Posterior vena cava (tissue), 2 donors: ENCODE data around the gene PEMT. TPM values are rescaled to one million over a fixed set of nuclear protein-coding genes. Genes with fewer than 3 reads are reported as not detected.

Experiments
- DNase-seq: peaks from one replicate; pipeline ENCODE4 v3.0.0-alpha.2; 2020; ENCODE audit warnings: low spot score
- intact Hi-C, 2 donors: fragments of 100-400 bp; cut with DNase I; formaldehyde crosslinking; loops; one replicate each; pipeline versions ENCODE4 v1.14.1 to v1.14.2; 2022 to 2023
- total RNA-seq, 2 donors: library from RNA; stranded (reverse); fragmentation: NEBNext Ultra II Directional; extraction: Animal tissue kit (Norgen Biotek cat#: 25700); gene quantifications; one replicate each; pipeline ENCODE4 v1.2.1, GENCODE V29; 2021
- donor health status: DM: yes; HTN: yes; CAD: no.
- donor health status: DM: yes; HTN: yes; CAD: no.

Gene PEMT
- total RNA-seq, 2 donors from 2014 or later, result 25.6 to 26.0 TPM

DNA sequence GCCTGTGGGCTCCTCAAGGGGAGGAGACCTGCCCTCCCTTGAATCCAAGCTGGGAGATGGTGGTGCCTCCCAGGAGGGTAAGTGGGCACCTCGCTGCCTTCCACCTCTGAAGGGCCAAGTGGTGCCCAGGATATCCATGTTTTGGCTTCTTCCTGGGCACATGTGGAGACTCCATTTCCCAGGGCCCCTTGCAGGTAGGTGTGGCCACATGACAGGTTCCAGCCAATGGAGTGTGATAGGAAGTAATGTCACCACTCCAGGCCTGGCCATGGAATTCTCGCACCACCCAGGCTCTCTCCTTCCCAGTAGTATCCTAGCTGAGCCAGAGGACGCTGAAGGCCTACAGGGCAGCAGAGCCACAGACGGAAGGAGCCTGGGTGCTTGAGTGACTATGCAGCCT, 17.6 kb upstream of the PEMT start:
- intact Hi-C loops, result no loop called here
- DNase-seq, result no peak

DNA sequence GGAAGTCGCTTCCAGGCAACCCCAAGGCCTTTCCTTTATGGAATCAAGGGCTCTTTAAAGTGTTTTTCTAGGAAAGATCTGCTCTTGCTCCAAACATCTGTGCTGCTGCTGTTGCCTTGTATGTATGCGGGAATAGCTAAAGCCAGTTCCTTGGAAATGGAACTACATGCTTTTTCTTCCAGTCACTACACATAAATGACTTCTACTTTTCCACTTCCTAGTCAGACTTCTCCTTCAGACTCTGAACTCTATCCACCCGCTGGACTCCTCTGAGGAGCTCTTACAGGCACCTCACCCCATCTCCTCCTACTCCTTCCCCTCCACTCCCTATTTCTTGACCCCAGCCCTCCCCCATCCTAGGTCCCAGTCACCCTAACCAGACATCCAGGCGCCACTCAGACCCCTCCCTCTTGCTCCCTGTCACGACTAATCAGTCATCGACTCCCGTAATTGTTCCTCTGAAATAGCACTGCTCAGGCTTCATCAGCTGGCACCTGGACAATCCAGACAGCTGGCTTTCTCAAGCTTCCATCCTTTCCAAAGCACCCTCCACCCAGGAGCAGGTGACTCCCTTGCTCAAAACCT, 15.0 kb upstream of the PEMT start:
- DNase-seq, result no peak

DNA sequence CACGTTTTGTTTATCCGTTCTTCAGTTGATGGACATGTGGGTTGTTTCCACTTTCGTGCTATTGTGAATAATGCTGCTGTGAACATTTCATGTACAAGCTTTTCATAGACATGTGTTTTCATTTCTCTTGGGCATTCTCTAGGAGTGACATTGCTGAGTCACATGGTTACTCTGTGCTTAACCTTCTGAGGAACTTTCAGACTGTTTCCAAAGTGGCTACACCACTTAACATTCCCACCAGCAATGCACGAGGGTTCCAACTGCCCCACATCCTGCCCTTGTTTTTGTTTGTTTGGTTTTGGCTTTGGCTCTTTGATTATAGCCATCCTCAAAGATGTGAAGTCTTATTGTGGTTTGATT, 14.2 kb upstream of the PEMT start:
- intact Hi-C loops, result no loop called here
- no peak for DNase-seq

More for the DNA sequence above, 15.0 kb upstream of the PEMT start:
- intact Hi-C loops, result no loop called here

DNA sequence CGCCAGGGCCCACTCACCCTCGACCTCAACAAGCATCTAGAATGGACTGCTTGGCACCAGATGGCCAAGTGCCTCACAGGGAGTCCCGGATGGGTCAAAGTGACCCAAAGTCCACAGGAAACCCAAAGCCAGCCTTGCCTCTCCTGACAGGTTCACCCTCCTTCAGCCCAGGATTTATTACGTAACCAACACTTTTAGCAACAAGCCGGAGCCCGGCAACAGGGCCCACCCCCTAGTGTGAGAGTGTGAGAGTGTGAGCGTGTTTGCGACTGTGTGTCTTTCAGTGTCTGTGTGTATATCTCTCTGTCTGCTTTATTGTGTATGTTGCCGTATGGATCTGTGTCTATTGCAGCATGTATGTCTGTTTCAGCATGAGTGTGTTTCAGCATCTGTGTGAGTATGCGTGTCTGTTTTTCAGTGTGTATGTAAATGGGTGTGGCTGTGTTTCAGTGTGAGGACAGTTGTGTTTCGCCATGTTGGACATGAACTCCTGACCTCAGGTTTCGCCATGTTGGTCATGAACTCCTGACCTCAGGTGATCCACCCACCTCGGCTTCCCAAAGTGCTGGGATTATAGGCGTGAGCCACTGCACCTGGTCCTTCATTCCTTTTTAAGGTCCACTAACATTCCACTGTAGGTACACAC, 13.7 kb upstream of the PEMT start:
- DNase-seq, result no peak
- intact Hi-C loops, result no loop called here

DNA sequence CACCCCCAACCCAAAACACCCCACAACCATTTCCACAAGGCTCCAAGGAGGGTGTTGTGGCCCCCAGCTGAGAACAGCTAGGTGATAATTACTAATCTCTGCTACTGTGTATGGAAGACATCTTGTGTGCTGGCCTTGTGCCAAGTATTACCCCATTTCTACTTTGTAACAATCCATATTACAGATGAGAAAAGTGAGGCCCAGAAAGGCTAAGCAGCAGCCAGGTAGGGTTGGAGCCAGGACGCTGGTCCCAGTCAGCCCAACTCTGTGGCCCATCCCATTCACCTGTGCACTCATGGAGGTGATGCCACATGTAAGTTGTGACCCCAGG, 12.4 kb upstream of the PEMT start:
- DNase-seq, result no peak
- intact Hi-C loops, result no loop called here

DNA sequence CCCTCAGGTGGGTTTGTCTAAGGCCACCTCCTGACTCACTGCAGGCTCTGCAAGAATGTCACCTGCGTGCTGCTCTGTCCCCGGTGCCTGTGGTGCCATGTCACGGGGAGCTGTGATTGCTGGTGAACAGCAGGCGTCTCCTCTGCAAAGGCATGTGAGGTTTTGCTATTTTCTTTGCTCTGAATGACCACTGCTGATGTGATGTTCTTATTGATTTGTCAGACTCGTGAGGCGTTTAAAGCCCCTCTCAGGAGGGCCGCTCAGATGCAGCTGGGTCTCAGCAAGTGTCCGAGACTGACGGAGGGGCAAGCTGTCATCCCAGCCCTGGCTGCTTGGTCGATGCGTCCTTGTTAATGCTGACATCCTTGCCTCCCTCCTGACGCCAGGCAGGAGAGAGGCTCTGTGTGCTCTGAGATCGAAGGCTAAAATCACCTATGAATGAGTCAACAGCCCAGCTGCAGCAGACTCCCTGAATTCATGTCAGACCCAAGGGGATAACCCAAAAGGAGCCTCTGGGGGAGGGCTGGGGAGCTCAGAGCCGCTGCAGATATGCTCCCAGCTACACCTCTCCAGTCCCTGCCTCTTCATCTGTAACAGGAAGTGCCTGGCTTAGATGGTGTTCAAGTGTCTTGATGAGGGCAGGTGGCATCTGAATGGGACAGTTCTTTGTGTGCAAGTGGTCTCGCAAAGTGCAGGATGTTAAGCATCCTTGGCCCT, 11.8 kb upstream of the PEMT start:
- no peak for DNase-seq
- intact Hi-C loops, result no loop called here

DNA sequence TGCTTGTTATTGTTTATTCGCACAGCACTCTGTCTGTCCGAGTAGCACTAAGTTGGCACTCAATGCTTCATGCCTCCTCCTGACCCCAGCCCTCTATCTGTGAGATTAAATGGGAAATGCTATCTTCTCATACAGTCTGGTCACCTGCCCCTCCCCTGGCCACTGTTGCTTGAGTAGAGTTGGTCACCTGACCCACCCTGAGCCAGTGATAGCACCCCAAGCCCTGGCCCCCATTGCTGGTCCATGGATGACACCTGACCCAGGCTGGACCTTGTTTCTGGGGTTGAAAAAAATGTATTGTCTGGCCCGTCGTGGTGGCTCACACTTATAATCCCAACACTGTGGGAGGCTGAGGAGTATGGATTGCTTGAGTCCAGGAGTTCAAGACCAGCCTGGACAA, 8.5 kb upstream of the PEMT start:
- DNase-seq, result no peak
- intact Hi-C loops, result no loop called here

DNA sequence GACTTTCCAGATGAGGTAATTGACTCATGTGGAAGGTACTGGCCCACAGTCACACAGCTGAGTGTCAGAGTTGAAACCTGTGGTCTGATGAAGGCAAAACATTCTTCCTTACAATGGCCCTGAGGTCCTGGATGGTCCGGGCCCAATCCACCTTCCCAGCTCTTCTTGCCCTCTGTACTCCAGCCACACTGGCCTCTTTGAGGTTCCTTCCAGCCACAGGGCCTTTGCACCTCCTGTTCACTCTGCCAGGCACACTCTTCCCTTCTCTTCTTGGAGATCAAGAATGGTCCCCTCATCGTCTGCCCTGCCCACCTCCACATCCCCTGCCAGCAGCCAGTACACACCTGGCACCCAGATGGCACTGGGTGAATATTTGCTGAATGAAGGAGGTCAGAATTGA, 6.5 kb upstream of the PEMT start:
- no peak for DNase-seq
- intact Hi-C loops, result no loop called here

DNA sequence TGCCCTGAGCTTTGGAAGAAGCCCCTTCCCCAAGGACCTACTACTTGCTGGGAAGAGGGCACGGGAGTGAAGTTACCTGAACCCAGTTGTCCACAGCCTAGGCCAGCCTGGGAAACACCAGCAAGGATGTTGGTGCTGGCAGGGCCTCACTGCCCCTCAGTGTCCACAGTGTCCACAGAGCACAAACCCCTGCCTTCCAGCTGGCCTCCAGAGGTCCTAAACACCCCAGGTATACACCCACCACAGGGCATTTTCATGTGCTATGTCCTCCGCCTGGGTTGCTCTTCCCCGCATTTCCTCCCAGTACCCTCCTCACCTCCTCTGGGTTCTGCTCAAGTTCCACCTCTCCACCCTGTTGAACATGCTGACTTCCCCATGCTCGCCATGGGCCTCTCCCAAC, 4.2 kb upstream of the PEMT start:
- intact Hi-C loops, result no loop called here
- no peak for DNase-seq

DNA sequence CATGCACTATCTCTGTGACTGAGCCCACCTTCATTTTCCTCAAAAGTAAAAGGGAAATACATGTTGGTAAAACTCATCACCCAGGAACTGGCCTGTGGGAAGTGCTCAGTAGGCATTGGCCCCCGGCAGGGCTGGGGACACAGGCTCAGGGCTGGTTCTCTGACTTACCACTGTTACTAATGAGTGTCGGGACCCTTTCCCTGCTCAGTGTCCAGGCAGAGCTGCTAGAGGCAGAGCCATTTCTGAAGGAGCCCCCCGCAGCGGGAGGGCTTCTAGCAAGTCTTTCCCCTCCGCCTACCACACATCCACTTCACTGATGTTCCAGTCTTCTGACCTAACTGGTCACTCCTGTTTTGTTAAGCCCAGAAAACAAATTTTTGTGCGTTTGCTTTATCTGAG, 1.7 kb upstream of the PEMT start:
- intact Hi-C loops, result no loop called here
- no peak for DNase-seq

DNA sequence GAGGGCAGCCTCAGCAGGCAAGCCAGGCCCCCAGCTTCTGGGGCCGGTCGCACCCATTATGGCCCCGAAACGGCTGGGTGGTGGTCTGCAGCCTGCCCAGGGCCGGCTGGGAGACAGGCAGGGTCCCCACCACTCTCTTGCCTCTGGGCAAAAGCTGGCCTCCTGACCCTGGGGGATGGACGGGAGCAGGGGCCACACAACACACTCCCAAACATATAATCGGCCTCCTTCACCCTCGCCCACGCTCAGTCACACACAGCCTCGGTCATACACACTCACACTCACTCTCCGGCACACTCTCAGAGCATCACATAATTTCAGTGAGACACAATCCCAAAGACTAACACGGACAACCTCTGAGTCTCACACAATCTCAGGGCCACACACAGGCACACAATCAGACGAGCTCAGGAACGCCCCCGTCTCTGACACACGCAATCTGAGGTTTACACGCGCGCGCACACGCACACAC, 589 bp downstream of the PEMT start:
- intact Hi-C loops, result no loop called here

DNA sequence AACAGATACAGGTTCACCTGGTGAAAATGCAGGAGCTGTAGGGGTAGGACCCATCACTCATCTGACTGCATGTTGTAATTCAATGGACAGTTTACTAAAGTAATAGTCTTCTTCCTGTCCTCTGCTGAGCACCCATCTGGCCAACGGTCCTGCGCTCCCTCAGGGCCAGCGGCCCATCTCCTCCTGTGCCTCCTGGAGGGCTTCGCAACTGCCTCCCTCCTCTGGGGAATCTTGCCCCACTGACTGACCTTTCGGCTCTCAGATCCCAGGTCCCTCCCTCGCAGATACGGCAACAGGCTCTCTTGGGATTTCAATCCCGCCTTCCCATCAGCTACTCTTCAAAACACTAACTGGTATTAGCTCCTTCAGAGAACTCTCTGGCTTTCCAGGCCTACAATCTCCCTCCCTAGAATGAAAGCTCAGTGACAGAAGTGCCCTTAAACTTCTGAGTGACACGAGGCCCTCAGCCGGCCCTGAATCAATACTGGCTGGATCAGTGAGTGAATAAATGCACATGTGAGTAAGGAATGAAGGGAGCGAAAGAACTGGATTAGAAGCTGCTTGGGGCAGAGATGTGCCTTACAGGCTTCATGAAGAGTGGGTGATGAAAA, 1.3 kb downstream of the PEMT start:
- intact Hi-C loops, result no loop called here
- DNase-seq, result no peak

More for the DNA sequence above, 589 bp downstream of the PEMT start:
- no peak for DNase-seq

DNA sequence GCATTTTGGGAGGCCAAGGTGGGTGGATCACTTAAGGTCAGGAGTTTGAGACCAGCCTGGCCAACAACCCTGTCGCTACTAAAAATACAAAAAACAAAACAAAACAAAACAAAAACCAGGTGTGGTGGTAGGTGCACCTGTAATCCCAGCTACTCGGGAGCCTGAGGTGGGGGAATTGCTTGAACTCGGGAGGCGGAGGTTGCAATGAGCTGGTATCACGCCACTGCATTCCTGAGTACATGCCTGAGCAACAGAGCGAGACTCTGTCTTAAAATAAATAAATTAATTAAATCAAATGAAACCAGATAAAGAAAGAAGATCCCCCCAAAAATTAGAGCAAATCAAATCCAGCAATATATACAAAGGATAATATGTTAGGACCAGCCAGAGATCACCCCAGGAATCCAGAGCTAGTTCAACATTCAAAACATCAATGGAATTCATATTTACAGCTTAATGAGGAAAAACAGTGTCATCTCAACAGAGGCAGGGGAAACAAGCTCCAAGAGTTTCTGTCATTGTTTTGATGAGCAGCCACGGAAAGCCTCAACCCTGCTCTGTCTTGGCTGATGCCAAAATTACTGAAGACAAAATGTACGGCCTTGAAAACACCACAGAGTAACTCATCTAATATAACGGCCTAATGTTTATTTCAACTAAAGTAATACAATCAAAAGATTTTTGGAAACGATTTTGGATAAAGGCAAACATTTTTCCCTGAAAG, 3.7 kb downstream of the PEMT start:
- intact Hi-C loops, result loop anchor here in 1 of 2 donors (10.0 kb wide), 1 partner anchor 93 kb away; the partner anchor contains the start of gene RASD1
- no peak for DNase-seq

DNA sequence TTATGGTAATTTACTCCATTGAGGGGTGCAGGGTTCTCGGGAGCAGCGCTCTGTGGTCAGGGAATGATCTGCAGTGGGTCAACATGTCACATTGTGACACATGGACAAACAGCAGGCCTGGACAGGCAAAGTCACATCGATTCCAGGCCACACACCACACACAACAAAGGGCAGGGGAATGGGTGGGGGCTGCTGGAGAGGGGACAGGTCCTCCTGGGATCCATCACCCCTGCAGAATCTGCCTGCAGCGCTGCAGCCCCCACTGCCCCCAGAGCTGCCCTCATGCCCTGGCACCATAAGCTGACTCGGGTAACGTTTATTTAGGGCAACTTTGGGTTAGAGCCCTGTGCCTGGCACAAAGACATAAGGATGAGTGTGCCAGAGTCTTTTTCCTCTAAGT, 9.1 kb downstream of the PEMT start:
- intact Hi-C loops, result loop anchor here in 1 of 2 donors (10.0 kb wide), 1 partner anchor 88 kb away; the partner anchor contains the start of gene RASD1
- no peak for DNase-seq

DNA sequence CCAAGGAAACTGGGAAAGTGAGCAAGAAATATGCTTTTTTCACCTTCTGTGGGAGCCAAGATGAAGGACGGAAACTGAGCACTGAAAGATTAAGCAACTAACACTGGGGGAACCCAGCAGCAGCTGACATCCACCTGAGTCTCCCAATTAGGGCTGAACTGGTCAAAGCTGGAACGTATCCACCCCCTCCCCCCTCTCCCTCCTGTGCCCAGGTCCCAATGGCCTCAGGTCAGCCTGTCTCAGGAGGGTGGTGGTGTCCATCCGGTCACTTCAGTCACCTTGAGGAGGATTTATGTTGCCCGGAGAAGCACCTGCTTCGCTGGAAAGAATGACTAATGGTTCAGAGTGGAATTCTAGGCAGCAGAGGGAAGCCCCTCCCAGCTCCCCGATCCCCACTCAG, 10.0 kb downstream of the PEMT start:
- no peak for DNase-seq
- intact Hi-C loops, result loop anchor here in 1 of 2 donors (10.0 kb wide), 1 partner anchor 87 kb away; the partner anchor contains the start of gene RASD1

DNA sequence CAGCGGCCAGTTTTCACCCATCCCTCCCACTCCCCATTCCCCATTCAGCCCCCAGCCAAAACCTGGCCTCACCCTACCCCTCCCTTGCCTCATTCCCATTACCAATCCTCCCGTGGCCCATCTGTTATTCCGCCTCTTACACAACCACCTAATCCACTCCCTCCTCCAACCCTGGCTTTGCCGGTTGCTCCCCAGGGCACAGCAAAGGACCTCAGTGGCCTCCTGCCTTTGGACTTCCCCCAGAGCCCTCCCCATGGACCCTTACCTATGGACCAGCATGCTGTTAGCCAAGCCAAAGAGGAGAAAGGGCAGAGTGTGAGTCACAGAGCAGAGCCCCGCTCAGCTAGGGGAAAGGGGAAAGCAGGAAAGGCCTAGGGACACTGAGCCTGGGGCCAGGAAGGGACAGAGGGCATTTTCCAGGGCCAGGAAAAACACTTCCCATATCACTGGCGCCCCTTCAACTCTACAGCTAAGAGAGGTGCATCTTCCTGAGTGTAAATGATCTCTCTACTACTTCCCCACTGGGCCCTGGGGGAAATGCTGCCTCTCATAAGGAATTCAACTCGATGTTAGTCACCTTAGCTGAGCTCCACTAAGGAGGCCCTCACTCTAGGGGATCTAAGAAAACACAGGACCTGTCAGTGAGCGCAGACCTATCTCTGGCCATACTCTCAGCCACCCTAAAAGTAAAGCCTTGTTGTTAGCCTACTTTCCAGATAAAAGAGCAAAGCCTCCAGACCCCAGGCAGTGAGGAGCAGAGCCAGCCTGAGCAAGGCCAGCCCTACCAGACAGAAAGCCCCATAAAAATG, 10.6 kb downstream of the PEMT start:
- DNase-seq, result no peak
- intact Hi-C loops, result loop anchor here in 1 of 2 donors (10.0 kb wide), 1 partner anchor 86 kb away; the partner anchor contains the start of gene RASD1

DNA sequence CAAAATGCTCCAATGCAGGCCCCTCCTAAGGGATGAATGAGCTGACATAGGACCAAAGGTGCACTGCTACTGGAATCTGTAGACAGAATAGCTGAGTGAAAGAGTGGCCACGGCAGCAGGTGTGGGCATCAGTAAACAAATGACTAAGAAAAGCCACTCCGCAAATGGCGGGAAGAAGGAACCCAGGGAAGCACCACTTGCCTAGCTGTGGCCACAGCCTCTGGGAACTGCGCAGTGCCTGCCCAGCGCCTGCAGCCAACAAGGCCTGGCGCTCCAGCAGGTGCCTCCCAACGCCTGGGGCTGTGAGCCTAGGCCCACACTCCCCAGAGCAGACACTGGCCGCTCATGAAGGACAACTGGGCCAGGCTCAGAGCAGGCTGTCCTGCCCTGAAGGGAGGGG, 11.8 kb downstream of the PEMT start:
- intact Hi-C loops, result loop anchor here in 1 of 2 donors (10.0 kb wide), 1 partner anchor 85 kb away; the partner anchor contains the start of gene RASD1

DNA sequence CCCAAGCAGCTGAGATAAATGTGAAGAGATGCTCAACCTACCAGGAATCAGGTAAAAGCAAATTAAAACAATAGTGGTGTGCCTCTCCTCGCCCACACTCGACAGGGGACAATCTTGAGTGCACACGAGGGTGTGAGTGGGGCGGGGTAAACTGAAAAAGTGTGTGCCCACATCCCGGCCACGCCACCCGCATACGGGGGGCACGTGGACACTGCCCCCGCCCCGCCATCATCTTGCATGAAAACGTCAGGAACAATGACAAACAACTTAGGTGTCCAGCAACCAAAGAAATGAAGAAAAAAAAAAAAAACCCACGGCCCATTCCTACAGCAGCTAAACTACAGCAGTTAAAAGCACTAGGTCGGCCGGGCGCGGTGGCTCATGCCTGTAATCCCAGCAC, 14.1 kb downstream of the PEMT start:
- DNase-seq, result no peak
- intact Hi-C loops, result no loop called here

More for the DNA sequence above, 11.8 kb downstream of the PEMT start:
- DNase-seq, result no peak

DNA sequence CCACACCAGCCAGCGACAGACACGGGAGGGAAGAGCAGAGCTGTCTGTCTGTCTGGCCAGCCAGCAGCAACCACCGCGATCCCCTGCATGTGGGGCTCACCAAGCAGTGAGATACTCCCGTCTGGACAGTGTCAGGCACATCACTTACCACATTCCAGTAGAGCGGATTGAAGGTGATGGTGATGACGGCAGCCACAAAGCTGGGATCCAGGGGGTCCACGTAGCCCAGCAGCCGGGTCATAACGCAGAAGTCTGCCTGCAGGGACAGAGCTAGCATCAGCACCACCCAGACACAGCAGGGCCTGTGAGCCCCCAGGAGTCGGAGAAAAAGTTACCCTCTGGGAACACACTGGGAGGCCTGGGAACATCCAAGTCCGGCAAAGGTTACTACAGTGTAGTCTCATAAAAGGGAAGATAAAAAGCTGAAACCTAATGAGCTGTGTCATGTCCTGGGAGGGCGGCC, 14.7 kb downstream of the PEMT start:
- no peak for DNase-seq
- intact Hi-C loops, result no loop called here
